IMR-90 (cell line): Measurements from ENCODE around the gene TNFRSF18. TPM values are rescaled to one million over a fixed set of nuclear protein-coding genes. Genes with fewer than 3 reads are reported as not detected.
A peak's percentile ranks its signal among the peaks of the same experiment; 100 is the strongest.
"Not testable (repeated sequence)": the region's sequence is repeated elsewhere in the genome, so short reads cannot be mapped to it uniquely, and the experiment has no call there.

Source experiments
- ATAC-seq: fragments of 200-7000 bp; cut with Tn5 transposase; 2 replicates; pipeline ENCODE4 v1.9.1; 2020; ENCODE audit warnings: low read depth, mild to moderate bottlenecking, moderate library complexity
- BruUV-seq: library from RNA; stranded (reverse); fragments of 400-500 nt; replicated peaks from 2 replicates; lab custom pipeline; 2021; lab: Mats Ljungman, UMichigan
- CTCF ChIA-PET: fragments of 300-600 bp; formaldehyde crosslinking; extraction: SDS; loops from one replicate; lab custom pipeline; 2021; ENCODE audit warnings: antibody characterized with exemption; lab: Yijun Ruan, JAX
- POLR2A ChIA-PET: fragments of 300-600 bp; sonication (Branson Sonifier 250); formaldehyde crosslinking; loops from one replicate; lab custom pipeline; 2022; ENCODE audit warnings: antibody characterized with exemption; ENCODE audit not compliant: unreplicated experiment; lab: Charles Lee
- DNase-seq: peaks from one replicate; pipeline ENCODE4 v3.0.0; 2013
- H2AFZ ChIP-seq: replicated peaks from 2 replicates; pipeline ENCODE3; 2013; ENCODE audit warnings: low read length, mild to moderate bottlenecking; ENCODE audit not compliant: poor library complexity
- H2AK5ac ChIP-seq: 2 replicates; pipeline ENCODE4 v1.6.1; 2013; ENCODE audit warnings: low read depth, low read length, inconsistent platforms
- H2AK9ac ChIP-seq: replicated peaks from 2 replicates; pipeline ENCODE3; 2013; ENCODE audit warnings: mild to moderate bottlenecking, low read depth, low read length, moderate library complexity; ENCODE audit not compliant: poor library complexity
- H2BK120ac ChIP-seq: 2 replicates; pipeline ENCODE4 v1.6.1; 2013; ENCODE audit warnings: low read depth, low read length, inconsistent platforms
- H2BK15ac ChIP-seq: 3 replicates; pipeline ENCODE4 v1.6.1; 2013; ENCODE audit warnings: low read depth, low read length, inconsistent platforms
- H2BK20ac ChIP-seq: 2 replicates; pipeline ENCODE4 v1.6.1; 2013; ENCODE audit warnings: low read depth, mild to moderate bottlenecking, inconsistent platforms, low read length, moderate library complexity
- H2BK5ac ChIP-seq: 2 replicates; pipeline ENCODE4 v1.6.1; 2013; ENCODE audit warnings: mild to moderate bottlenecking, low read depth, low read length, inconsistent platforms; ENCODE audit not compliant: poor library complexity, severe bottlenecking
- H3K14ac ChIP-seq: replicated peaks from 2 replicates; pipeline ENCODE4 v1.6.1; 2013; ENCODE audit warnings: low read depth, low read length, inconsistent platforms
- H3K18ac ChIP-seq: 2 replicates; pipeline ENCODE4 v1.6.1; 2013; ENCODE audit warnings: low read depth, low read length, control low read depth
- H3K23ac ChIP-seq: 2 replicates; pipeline ENCODE4 v1.6.1; 2013; ENCODE audit warnings: low read depth, low read length, inconsistent platforms
- H3K27ac ChIP-seq: 2 replicates; pipeline ENCODE4 v1.5.1; 2013; ENCODE audit warnings: mild to moderate bottlenecking, control low read depth, low read length; ENCODE audit not compliant: insufficient read depth
- H3K27me3 ChIP-seq: 2 replicates; pipeline ENCODE4 v1.6.1; 2013; ENCODE audit warnings: low read length; ENCODE audit not compliant: control insufficient read depth, insufficient read depth
- H3K36me3 ChIP-seq: 2 replicates; pipeline ENCODE4 v1.6.1; 2013; ENCODE audit warnings: low read length, mixed read lengths; ENCODE audit not compliant: control insufficient read depth, insufficient read depth
- H3K4ac ChIP-seq: 2 replicates; pipeline ENCODE4 v1.6.1; 2013; ENCODE audit warnings: low read depth, low read length, inconsistent platforms
- H3K4me1 ChIP-seq: 2 replicates; pipeline ENCODE4 v1.6.1; 2013; ENCODE audit warnings: low read length, mixed read lengths; ENCODE audit not compliant: control insufficient read depth, insufficient read depth
- H3K4me2 ChIP-seq: 2 replicates; pipeline ENCODE4 v1.6.1; 2013; ENCODE audit warnings: low read depth, mild to moderate bottlenecking, control low read depth, low read length, moderate library complexity
- H3K4me3 ChIP-seq: 2 replicates; pipeline ENCODE4 v1.5.1; 2013; ENCODE audit warnings: low read depth, mild to moderate bottlenecking, control low read depth, low read length, moderate library complexity; ENCODE audit not compliant: insufficient read depth
- H3K56ac ChIP-seq: 2 replicates; pipeline ENCODE4 v1.6.1; 2013; ENCODE audit warnings: low read length, inconsistent platforms; ENCODE audit not compliant: insufficient read depth; ENCODE audit errors: extremely low read depth
- H3K79me1 ChIP-seq, 2 experiments: 2 replicates each; pipeline ENCODE4 v1.6.1; 2013; ENCODE audit warnings: low read length in 2 of 2, inconsistent platforms in 1 of 2, low read depth in 1 of 2
- H3K9ac ChIP-seq: 2 replicates; pipeline ENCODE4 v1.6.1; 2013; ENCODE audit warnings: low read depth, low read length, control low read depth
- H3K9me1 ChIP-seq: 2 replicates; pipeline ENCODE4 v1.6.1; 2013; ENCODE audit warnings: low read length, inconsistent platforms; ENCODE audit not compliant: insufficient read depth
- H3K9me3 ChIP-seq: 2 replicates; pipeline ENCODE4 v1.6.1; 2013; ENCODE audit warnings: low read length; ENCODE audit not compliant: control insufficient read depth, insufficient read depth
- H4K20me1 ChIP-seq: 2 replicates; pipeline ENCODE4 v1.6.1; 2013; ENCODE audit warnings: low read length, inconsistent platforms; ENCODE audit not compliant: insufficient read depth
- H4K5ac ChIP-seq: 2 replicates; pipeline ENCODE4 v1.6.1; 2013; ENCODE audit warnings: mild to moderate bottlenecking, low read depth, low read length, control low read depth
- H4K8ac ChIP-seq, 2 experiments: 2 replicates each; pipeline ENCODE4 v1.6.1; 2013; ENCODE audit warnings: low read depth in 2 of 2, low read length in 2 of 2, control low read depth in 1 of 2, inconsistent platforms in 1 of 2
- H4K91ac ChIP-seq: 2 replicates; pipeline ENCODE4 v1.6.1; 2013; ENCODE audit warnings: low read depth, low read length, inconsistent platforms; ENCODE audit not compliant: insufficient read depth
- FOS ChIP-seq: fragments of 150-350 bp; IDR thresholded peaks from 2 replicates; pipeline ENCODE4 v1.6.1; 2016; ENCODE audit warnings: low read depth, low read length
- WGBS, 2 experiments: methylation state at CpG; one replicate each; pipeline versions ENCODE4 v1.1.5 to v1.1.7; 2013; ENCODE audit warnings: missing lambda C conversion rate in 2 of 2; ENCODE audit not compliant: insufficient read length in 1 of 2; ENCODE audit errors: extremely low coverage in 2 of 2; 5-methylcytosine and 5-hydroxymethylcytosine counted together
- dilution Hi-C: fragments of 300-500 bp; cut with HindIII; formaldehyde crosslinking; loops from one replicate; pipeline ENCODE4 v1.14.3; 2018; ENCODE audit warnings: low sequenced_read_pairs; ENCODE audit not compliant: unreplicated experiment
- in situ Hi-C: fragments of 300-500 bp; cut with MboI; formaldehyde crosslinking; loops from 3 replicates; pipeline ENCODE4 v1.14.3; 2019; ENCODE audit warnings: low sequenced_read_pairs, inconsistent platforms, mixed read lengths
- intact Hi-C: fragments of 100-400 bp; cut with micrococcal nuclease; formaldehyde crosslinking; loops from 2 replicates; pipeline ENCODE4 v1.10.0; 2022
- polyA plus RNA-seq, 3 experiments: library from polyadenylated mRNA; depleted of rRNA; stranded (reverse); fragments of >200 nt; gene quantifications; 2 replicates each; pipeline ENCODE4 v1.2.3, GENCODE V29; 2012; ENCODE audit warnings: low replicate concordance in 1 of 3
- total RNA-seq: library from RNA; depleted of rRNA; stranded (reverse); fragments of >200 nt; gene quantifications from 2 replicates; pipeline ENCODE4 v1.2.3, GENCODE V29; 2012

Gene TNFRSF18
- total and polyA plus RNA-seq, 2 of the 4 experiments (the other 2 are of a cell fraction) = 0.18 to 1.0 TPM

DNA sequence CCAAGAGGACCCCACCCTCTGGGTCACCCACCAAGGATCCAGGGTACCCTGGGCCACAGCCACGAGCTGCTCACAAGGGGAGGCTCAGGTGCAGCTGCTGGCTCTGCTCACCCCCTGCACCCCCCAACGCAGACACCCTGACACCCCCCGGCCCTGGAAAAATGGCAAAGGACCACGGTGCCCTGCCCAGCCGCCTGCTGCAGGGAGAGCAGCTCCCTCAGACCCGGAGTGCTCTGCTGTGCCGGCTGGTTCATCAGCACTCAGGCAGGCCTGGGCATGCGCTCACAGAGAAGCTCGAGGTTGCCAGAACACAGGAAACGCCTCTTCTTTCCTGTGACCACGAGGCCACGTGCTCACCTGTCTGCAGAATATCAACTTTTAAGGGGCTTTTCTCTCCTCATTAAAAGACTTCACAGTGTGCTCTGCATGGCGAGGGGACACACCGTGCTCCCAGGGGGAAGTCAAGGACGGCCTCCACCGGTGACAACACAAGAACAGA, 44.4 kb upstream of the TNFRSF18 start (continued):
- TF ChIP-seq FOS = no peak

- BruUV-seq, DNase-seq: not testable (repeated sequence)
Measured at GRCh38 chr1:1248009-1248913, 41.9 kb upstream of the TNFRSF18 start.

More at GRCh38 chr1:1248009-1248913, 41.9 kb upstream of the TNFRSF18 start:
- ATAC-seq, H3K9ac ChIP-seq, H2BK15ac ChIP-seq, in situ Hi-C loops, H3K4ac ChIP-seq, H4K8ac ChIP-seq, H3K9me1 ChIP-seq, H3K9me3 ChIP-seq, POLR2A ChIA-PET, H2BK5ac ChIP-seq, H3K14ac ChIP-seq, intact Hi-C loops, H3K79me1 ChIP-seq, dilution Hi-C loops, H2BK120ac ChIP-seq, H2AFZ ChIP-seq, H4K5ac ChIP-seq, H4K91ac ChIP-seq, H2AK9ac ChIP-seq, H3K4me2 ChIP-seq, H4K20me1 ChIP-seq, CTCF ChIA-PET, H2BK20ac ChIP-seq, H3K56ac ChIP-seq, H3K27me3 ChIP-seq, H3K4me3 ChIP-seq, H3K23ac ChIP-seq, H3K18ac ChIP-seq, H3K27ac ChIP-seq: not testable (repeated sequence)
- Histone ChIP-seq H3K4me1 (peaks cover 13% of the 10 kb centered on the region), H3K36me3 (peaks cover 18% of the 10 kb centered on the region), H2AK5ac (0 out of 2 replicates have a peak overlapping the region, but pooled peaks have one; percentile 3)
- WGBS, 2 experiments = 100% methylated on average over 1 of the region's 21 CpGs; no CpG with 5 or more reads in 1 of the 2 experiments
